Adipose tissue (tissue), 3 donors: ENCODE data around the gene PGA4. TPM values are rescaled to one million over a fixed set of nuclear protein-coding genes. Genes with fewer than 3 reads are reported as not detected.

Experiments
- H3K27ac ChIP-seq: one replicate; pipeline ENCODE4 v1.5.1; 2013; ENCODE audit warnings: low read depth, low read length
- WGBS, 3 donors: extraction: QIAGEN DNeasy Blood & Tissue Kit; methylation state at CpG; one replicate each; pipeline ENCODE4 v1.1.7; 2013; 5-methylcytosine and 5-hydroxymethylcytosine counted together
- polyA plus RNA-seq, 3 donors: library from polyadenylated mRNA; stranded (reverse); fragments of 200-250 nt; gene quantifications; one replicate each; pipeline ENCODE4 v1.2.3, GENCODE V29; 2013
- donor health status: healthy with polysubstance abuse.
- donor health status: Bipolar disorder and iron deficiency.
- donor health status: healthy.

Gene PGA4
- polyA plus RNA-seq, 3 donors = 2.1 to 3,314 (median 221) TPM

- H3K27ac ChIP-seq = no peak overlapping the region
- WGBS, 3 donors = 83 to 92% (median 91%) methylated on average over 7 of the region's 7 CpGs
Measured at GRCh38 chr11:61270354-61271076, 48.4 kb downstream of the PGA4 start.

GRCh38 chr11:61272731-61273130 is 50.6 kb downstream of the PGA4 start:
- 91 to 97% (median 95%) methylated on average over 3 of the region's 3 CpGs for WGBS, 3 donors
- no peak overlapping the region for H3K27ac ChIP-seq

- H3K27ac ChIP-seq = no peak overlapping the region
- 71 to 73% (median 73%) methylated on average over 15 to 16 of the region's 16 CpGs for WGBS, 3 donors
Measured at GRCh38 chr11:61273178-61274078, 51.3 kb downstream of the PGA4 start.

- 90 to 99% (median 95%) methylated on average over 4 of the region's 4 CpGs for WGBS, 3 donors
Measured at GRCh38 chr11:61274084-61274483, 51.9 kb downstream of the PGA4 start.

GRCh38 chr11:61275191-61275590 is 53.0 kb downstream of the PGA4 start:
- WGBS, 3 donors = 89 to 96% (median 94%) methylated on average over 4 of the region's 4 CpGs

More at GRCh38 chr11:61274084-61274483, 51.9 kb downstream of the PGA4 start:
- H3K27ac ChIP-seq = no peak overlapping the region

GRCh38 chr11:61277186-61278000 is 55.2 kb downstream of the PGA4 start:
- H3K27ac ChIP-seq = no peak overlapping the region
- WGBS, 3 donors = 87 to 90% (median 90%) methylated on average over 14 of the region's 14 CpGs

More at GRCh38 chr11:61275191-61275590, 53.0 kb downstream of the PGA4 start:
- H3K27ac ChIP-seq = no peak overlapping the region

- 58 to 74% (median 72%) methylated on average over 10 of the region's 10 CpGs for WGBS, 3 donors
- H3K27ac ChIP-seq = no peak overlapping the region
Measured at GRCh38 chr11:61278001-61278470, 55.9 kb downstream of the PGA4 start.

GRCh38 chr11:61279934-61280659 is 58.0 kb downstream of the PGA4 start:
- H3K27ac ChIP-seq = no peak overlapping the region

GRCh38 chr11:61280883-61281580 is 58.9 kb downstream of the PGA4 start:
- H3K27ac ChIP-seq = no peak overlapping the region
- 86 to 92% (median 89%) methylated on average over 20 of the region's 20 CpGs for WGBS, 3 donors

More at GRCh38 chr11:61279934-61280659, 58.0 kb downstream of the PGA4 start:
- 72 to 88% (median 85%) methylated on average over 12 of the region's 12 CpGs for WGBS, 3 donors

Other genes with a start within 250 kb of the PGA4 start
- gene CD5, start 119.9 kb upstream of the PGA4 start, polyA plus RNA-seq = under 1 TPM; 0.34 to 0.71 (median 0.56) TPM
- 10 to 100 TPM; 14.2 to 17.6 (median 15.2) TPM for gene VPS37C, start 60.9 kb upstream of the PGA4 start, polyA plus RNA-seq
- gene PGA3, start 18.8 kb upstream of the PGA4 start, polyA plus RNA-seq = 1,000 to 10,000 TPM in 1 of 3 donors, 100 to 1,000 TPM in 1, 1 to 10 TPM in 1; 1.6 to 4,252 (median 517) TPM
- gene PGA5, start 18.8 kb downstream of the PGA4 start, polyA plus RNA-seq = 100 to 1,000 TPM in 1 of 3 donors, 10 to 100 TPM in 1, under 1 TPM in 1; 0.13 to 467 (median 45.1) TPM
- 1 to 10 TPM in 2 of 3 donors, under 1 TPM in 1; 0.86 to 5.4 (median 1.8) TPM for gene VWCE, start 73.0 kb downstream of the PGA4 start, polyA plus RNA-seq
- 100 to 1,000 TPM in 1 of 3 donors, 10 to 100 TPM in 2; 52.2 to 107 (median 87.7) TPM for gene DDB1, start 110.8 kb downstream of the PGA4 start, polyA plus RNA-seq
- 10 to 100 TPM; 24.6 to 29.5 (median 26.3) TPM for gene TKFC, start 110.9 kb downstream of the PGA4 start, polyA plus RNA-seq
- gene CYB561A3, start 139.5 kb downstream of the PGA4 start, polyA plus RNA-seq = 10 to 100 TPM; 23.1 to 39.4 (median 31.2) TPM
- 10 to 100 TPM; 17.3 to 54.1 (median 46.8) TPM for gene TMEM138, start 140.0 kb downstream of the PGA4 start, polyA plus RNA-seq
- 10 to 100 TPM; 12.9 to 26.3 (median 14.3) TPM for gene TMEM216, start 170.2 kb downstream of the PGA4 start, polyA plus RNA-seq
- 10 to 100 TPM; 28.5 to 52.8 (median 42.7) TPM for gene CPSF7, start 207.6 kb downstream of the PGA4 start, polyA plus RNA-seq
- gene SDHAF2, start 207.8 kb downstream of the PGA4 start, polyA plus RNA-seq = 10 to 100 TPM; 22.5 to 45.2 (median 43.9) TPM